Measurements from ENCODE around the gene MBP.

Gene MBP

GRCh38 chr18:77098538-77099174 is 33.9 kb downstream of the MBP start:
- DNase-seq: no peak

GRCh38 chr18:77098029-77098428 is 34.6 kb downstream of the MBP start:
- no peak for DNase-seq

GRCh38 chr18:77096936-77097886 is 35.4 kb downstream of the MBP start:
- no peak for DNase-seq

- no peak for DNase-seq
Measured at GRCh38 chr18:77095391-77096371, 36.9 kb downstream of the MBP start.

- no peak for DNase-seq
Measured at GRCh38 chr18:77093586-77093985, 39.0 kb downstream of the MBP start.

DNA sequence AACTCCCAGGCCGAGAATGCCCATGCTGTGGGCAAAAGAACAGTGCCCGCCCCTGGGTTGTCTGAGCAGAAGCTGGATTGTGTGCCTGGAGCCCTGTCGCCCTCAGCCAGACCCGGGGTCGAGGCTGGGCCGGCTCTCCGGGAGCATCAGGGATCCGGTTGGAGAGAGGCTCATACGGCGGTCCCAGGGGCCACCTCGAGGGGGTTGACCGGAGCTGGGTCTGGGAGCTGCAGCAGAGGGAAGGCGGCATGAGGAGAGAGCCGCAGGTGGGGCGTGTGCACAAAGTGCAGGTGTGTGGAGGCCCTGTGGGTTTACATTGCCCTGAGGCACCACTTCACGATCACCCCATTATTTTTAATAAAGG is 39.5 kb downstream of the MBP start:
- no peak for DNase-seq

- no peak for DNase-seq
Measured at GRCh38 chr18:77092104-77093066, 40.2 kb downstream of the MBP start.

DNA sequence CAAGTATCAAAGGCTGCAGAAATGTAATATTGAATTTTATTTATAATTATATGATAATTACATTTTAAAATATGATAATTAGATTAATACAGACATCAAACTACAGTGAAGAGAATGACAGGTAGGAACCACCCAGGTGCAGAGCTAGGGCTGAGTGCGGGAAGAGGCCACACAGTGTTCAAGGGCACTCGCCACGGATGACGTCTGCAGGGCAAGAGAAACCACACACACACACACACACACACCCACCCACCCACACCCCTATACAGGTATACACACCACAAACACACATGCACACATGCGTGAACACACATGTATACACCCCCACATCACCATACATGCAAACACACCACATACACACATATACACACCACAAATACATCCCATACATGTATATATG is 41.2 kb downstream of the MBP start:
- DNase-seq: no peak

DNA sequence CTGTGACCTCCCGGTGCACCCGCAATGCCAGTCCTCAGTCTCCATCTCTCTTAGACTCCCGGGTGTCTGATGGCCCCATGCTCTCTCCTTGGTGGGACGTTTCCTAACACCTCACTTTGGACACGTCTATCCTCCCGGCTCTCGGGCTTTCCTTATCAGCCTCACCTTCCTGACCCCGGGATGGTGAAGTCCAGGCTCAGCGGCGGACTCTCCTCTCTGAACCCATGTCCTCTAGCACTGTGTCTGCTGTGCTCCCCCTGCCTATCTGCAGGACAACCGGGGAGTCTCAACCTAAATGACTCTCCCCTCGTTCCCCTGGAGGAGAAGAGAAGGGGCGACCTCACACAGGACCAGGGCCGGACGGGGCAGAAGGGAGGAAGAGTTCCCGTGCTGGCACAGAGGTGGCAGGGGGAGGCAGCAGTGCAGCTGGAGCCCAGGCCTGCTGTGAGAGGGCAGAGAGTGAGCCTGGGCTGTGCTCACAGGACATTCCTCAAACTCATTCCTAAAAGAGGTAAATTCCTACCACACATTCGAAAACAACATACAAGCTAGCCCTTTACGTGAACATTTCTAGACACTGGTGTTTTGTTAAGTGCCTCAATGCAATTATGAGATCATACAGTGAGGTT is 41.9 kb downstream of the MBP start:
- no peak for DNase-seq

GRCh38 chr18:77089723-77090285 is 42.8 kb downstream of the MBP start:
- DNase-seq: no peak

DNA sequence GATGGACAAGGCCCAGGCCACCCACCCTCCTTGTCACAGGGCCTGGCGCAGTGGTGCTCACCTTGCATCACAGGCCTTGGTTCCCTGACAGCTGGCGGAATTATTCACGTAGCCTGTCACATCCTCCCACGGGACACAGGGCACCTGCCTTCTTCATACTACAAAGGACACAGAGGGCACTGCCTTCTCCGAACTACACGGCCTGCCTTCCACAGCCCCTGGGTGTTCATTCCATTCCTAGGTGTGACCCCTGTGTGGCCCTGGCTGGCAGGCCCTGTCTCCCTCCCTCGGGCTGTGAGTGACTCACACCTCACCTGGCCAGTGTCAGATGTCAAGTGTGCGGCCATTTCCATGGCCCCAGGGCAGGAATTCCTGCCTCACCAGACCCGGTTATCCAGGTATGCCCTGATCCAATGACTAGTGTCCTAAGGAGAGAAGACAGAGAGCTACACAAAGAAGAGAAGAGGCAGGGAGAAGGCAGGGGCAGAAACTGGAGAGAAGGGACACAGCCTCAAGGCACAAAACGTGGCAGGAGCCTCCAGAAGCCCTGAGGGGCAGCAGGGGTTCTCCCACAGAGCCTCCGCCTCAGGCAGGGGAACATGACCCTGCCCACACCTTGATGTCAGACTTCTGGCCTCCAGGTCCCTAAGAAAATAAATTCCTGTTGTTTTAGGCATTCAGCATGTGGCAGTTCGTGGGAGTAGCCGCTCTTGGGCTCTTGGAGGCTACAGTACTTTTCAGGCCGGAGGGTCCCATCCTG is 43.4 kb downstream of the MBP start:
- no peak for DNase-seq

GRCh38 chr18:77087393-77088141 is 45.0 kb downstream of the MBP start:
- DNase-seq: no peak

DNA sequence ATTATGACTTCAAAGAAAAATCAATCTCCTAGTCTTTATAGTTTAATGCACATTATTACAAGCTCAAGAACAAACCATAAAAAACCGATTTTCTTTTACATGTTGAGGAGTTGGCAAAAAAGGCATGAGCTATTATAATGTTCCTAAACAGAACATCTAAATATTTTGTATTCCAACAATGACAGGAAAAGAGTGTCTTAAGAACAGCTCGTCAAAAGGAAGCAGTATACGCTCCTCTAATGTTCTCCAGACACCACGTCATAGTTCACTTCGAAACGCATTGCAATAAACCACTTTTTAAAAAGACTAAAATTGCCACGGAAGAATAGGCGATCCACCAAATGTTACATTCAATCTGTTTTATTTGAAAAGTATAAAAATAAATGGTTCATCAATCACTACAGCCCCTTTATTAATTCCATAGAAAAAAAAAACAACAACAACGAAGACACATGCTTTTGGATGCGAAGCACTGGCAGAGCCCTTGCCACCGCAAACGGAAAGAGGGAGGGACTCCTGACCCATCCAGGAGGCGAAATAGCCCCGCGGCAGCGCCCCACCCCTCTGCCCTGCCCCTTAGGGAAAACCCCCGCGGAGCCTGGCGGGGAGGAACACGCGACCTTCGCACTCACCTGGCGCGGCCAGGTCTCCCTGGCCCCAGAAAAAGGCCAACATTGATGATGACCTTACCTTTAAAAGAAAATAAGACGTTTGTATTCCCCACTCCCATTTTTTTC is 45.8 kb downstream of the MBP start:
- no peak for DNase-seq

DNA sequence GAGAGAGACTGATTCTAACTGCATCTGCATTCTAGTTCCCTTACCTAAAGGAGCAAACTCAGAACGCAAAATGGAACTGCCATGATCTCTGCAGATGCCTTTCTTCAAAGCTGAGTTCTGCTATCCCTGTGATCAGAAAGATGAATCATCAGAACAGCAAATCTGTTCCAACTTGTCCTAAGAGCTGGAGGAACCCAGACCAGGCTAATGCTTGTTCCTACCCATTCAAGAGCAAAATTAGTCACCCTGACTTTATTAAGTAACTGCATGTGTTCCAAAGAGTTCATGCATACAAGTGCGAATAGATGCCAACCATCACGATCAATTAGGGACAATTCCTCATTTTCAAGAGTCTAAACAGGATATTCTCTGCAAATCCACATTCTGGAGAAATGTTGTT is 46.5 kb downstream of the MBP start:
- no peak for DNase-seq

- DNase-seq: no peak
Measured at GRCh38 chr18:77084688-77085035, 47.9 kb downstream of the MBP start.

GRCh38 chr18:77082316-77082955 is 50.1 kb downstream of the MBP start:
- no peak for DNase-seq

DNA sequence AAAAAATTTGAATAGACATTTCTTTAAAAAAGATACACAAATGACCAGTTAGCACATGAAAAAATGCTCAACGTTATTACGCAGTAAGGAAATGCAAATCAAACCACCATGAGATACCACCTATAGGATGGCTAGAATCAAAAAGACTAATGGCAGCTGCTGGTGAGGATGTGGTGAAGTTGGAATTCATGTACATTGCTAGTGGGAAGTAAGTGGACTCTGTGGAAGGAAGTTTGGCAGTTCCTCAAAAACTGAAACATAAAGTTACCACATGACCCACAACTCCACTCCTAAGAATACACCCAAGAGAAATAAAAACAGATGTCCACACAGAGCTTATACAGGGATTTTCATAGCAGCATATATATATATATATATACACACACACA is 51.2 kb downstream of the MBP start:
- DNase-seq: no peak

GRCh38 chr18:77079954-77080682 is 52.5 kb downstream of the MBP start:
- DNase-seq: no peak
